ENCODE measurements around the gene OR9Q1.

GRCh38 chr11:58070585-58070984 lies 46.9 kb downstream of the OR9Q1 start:
- no peak for TF ChIP-seq CTCF (IDR thresholded peaks at IDR 0.05)
- no peak for TF ChIP-seq POLR2A (IDR thresholded peaks at IDR 0.05)
- TF ChIP-seq POLR2AphosphoS5 (IDR thresholded peaks at IDR 0.05; ENCODE audit: insufficient read depth in 1 of 2, low read depth in 1 of 2), result no peak

Data from vagina (tissue), 2 donors.